ENCODE data around the gene GIN1.

DNA sequence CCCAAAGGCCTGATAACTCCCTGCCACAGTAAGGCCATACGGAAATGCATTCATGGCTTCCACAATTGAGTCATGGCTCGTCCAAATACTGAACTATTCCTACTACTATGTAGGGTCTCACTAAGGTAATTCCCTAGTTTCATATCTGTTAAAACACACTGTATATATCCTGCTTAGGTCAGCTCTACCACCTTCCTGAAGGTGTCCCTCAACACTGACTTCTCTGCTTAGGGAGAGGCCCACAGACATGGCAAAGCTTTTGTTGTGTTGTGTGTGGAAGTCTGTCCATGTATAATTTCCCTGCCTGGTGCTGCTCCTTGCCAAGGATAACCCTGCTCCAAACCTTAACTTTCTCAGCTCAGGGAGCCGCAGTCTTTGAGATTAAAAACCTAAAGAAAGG lies 60.4 kb downstream of the GIN1 start:
- TF ChIP-seq, protein P1, sequence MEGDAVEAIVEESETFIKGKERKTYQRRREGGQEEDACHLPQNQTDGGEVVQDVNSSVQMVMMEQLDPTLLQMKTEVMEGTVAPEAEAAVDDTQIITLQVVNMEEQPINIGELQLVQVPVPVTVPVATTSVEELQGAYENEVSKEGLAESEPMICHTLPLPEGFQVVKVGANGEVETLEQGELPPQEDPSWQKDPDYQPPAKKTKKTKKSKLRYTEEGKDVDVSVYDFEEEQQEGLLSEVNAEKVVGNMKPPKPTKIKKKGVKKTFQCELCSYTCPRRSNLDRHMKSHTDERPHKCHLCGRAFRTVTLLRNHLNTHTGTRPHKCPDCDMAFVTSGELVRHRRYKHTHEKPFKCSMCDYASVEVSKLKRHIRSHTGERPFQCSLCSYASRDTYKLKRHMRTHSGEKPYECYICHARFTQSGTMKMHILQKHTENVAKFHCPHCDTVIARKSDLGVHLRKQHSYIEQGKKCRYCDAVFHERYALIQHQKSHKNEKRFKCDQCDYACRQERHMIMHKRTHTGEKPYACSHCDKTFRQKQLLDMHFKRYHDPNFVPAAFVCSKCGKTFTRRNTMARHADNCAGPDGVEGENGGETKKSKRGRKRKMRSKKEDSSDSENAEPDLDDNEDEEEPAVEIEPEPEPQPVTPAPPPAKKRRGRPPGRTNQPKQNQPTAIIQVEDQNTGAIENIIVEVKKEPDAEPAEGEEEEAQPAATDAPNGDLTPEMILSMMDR (conservative IDR thresholded peaks at IDR 0.05): no peak
- TF ChIP-seq EZH2 (IDR thresholded peaks at IDR 0.05; ENCODE audit: low read depth): no peak

All from PC-9 (cell line).